Posterior cingulate gyrus (tissue), 11 donors: ENCODE measurements around the gene TLCD3A.

ENCODE experiments used
- DNase-seq, 10 donors: peaks; one replicate each; pipeline versions ENCODE4 v3.0.0 to v3.0.0-alpha.2; 2020 to 2021; ENCODE audit warnings: mixed read lengths in 3 of 10
- intact Hi-C: fragments of 100-400 bp; cut with DNase I; formaldehyde crosslinking; loops from one replicate; pipeline ENCODE4 v1.15.1; 2023

The TLCD3A gene

DNA sequence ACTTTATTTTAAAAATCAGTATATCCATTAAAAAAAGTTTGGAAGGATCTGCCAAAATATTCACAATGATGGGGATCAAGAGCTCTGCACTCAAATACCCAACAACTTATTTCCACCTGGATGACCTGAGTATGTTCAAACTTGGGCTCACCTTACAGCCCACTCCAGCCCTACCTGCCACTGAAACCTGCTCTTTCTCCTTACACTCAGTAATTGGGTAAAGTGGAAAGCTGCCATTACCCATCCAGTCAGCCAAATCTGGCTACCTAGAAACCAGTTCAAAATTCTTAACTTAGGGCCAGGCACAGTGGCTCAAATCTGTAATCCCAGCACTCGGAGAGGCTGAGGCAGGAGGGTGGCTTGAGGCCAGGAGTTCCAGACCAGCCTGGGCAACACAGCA is 27.4 kb upstream of the TLCD3A start:
- intact Hi-C loops: no loop called here
- no peak for DNase-seq

DNA sequence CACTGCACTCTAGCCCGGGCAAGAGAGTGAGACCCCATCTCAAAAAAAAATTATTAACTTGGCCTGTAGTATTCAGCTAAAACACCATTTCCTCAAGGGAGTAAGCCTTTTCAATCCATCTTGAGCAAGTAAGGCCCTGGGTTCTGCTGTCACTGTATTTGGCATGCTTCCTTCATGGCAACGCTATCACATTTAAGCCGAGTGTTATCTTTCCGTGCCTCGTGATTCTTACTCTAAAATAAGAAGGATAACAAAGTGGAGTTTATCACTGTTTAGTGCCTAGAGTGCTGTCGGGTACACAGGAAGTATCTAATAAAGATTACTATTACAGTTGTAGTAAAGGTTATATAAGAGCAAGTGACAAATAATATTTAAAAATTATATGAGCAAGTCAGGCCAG is 26.5 kb upstream of the TLCD3A start:
- no peak for DNase-seq
- intact Hi-C loops: no loop called here

DNA sequence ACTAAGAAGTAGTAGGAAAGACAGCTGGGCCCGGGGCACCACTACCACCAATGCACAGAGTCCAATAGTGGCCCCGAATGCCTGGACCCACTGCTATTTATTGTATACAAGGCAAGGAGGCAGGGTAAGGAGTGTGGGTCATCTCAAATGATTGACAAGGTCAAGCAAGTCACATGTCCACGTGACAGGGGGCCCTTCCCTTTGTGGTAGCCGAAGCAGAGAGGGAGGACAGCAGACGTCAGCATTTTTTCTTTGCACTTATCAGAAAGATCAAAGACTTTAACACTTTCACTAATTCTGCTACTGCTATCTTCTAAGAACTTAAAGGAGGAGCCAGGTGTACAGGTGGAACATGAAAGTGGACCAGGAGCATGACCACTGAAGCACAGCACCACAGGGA is 24.3 kb upstream of the TLCD3A start:
- intact Hi-C loops: no loop called here
- DNase-seq: peak in 2 of 10 donors; percentile 36 to 58

DNA sequence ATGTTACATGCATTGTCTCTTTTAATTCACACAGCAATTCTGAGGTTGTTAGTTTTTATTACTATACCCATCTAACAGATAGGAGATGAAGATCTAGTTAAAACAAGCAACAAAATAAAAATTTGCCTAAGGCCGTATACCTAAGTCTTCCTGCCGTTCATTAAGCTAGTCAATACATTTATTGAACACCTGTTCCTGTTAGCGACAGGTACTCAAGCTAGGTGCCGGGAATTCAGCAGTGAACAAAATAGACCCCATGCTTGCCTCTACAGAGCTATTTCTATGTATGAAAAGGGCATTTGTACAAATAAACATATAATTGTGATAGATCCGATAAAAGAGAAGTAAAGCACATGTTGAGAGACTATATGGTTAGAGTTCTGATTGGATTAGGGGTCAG is 14.3 kb upstream of the TLCD3A start:
- DNase-seq: no peak
- intact Hi-C loops: no loop called here

DNA sequence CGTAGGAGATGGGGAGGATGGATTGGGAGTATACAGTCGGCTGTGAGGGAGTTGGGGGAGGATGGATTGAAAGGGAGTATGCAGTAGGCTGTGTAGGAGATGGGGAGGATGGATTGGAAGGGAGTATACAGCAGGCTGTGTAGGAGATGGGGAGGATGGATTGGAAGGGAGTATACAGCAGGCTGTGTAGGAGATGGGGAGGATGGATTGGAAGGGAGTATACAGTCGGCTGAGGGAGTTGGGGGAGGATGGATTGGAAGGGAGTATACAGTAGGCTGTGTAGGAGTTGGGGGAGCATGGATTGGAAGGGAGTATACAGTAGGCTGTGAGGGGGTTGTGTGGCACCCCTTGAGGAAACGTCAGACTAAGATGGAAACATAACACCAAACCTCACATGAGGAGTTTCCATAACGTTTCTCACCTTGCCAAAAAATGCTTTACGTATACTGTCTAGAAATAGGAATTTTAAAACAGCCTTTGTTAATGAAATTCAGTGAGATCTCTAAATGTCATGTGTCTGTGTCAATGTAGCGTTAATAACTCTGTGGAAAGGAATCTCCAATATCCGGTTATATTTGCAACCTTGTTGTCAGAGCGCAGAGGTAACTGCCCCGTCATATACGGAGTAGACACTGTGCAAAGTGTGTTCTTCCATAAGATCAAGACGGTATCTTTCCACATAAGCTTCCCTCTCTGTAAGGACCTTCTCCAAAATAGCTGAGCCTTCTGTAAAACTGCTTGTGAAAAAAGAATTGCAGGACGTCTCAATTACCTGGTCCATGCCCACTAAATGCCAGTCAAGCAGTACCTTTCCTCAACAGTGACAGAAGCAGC is 11.5 kb upstream of the TLCD3A start:
- DNase-seq: no peak
- intact Hi-C loops: no loop called here

DNA sequence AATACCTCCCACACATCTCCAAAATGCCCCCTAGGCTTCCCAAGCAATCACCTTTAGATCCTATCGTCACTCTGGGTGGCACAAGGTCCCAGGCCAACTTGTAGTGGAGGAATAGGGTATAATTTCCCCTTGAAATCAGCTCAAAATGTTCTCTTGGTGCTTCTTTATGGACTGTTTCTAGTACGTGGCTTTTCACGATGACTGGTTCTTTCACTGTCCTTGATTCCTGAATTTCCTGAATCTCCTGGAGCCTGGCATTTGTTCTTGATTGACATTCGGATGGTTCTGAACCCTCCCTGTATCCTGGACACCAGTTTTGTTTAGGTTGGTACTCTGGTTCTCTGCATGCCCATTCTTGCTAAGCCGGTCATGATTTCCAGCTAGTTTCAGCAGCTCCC is 10.9 kb upstream of the TLCD3A start:
- intact Hi-C loops: no loop called here
- DNase-seq: no peak

DNA sequence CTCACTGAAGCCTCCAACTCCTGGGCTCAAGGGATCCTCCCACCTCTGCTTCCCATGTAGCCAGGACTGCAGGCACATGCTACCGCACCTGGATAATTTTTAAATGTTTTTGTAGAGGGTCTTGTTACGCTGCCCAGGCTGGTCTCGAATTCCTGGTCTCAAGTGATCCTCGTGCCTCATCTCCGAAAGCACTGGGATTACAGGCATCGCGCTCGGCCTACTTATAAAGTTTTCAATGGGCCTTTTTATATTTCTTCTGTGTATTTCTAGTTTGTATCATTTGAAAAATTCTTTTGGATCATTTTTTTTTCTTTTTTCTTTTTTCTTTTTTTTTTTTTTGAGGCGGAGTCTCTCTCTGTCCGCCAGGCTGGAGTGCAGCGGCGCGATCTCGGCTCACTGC is 7.3 kb upstream of the TLCD3A start:
- DNase-seq: no peak
- intact Hi-C loops: no loop called here

DNA sequence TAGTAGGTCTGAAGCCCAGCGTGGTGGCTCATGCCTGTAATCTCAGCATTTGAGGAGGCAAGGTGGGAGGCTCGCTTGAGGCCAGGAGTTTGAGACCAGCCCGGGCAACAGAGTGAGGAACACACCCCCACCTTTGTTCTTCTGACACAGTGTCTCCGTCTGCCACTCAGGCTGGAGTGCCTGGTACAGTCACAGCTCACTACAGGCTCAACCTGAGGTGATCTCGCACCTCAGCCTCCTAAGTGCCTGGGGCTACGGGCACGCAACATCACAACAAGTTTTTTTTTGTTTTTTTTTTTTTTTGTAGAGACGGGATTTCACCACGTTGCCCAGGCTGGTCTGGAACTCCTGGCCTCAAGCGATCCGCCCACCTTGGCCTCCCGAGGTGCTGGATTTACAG is 6.7 kb upstream of the TLCD3A start:
- no peak for DNase-seq
- intact Hi-C loops: no loop called here

DNA sequence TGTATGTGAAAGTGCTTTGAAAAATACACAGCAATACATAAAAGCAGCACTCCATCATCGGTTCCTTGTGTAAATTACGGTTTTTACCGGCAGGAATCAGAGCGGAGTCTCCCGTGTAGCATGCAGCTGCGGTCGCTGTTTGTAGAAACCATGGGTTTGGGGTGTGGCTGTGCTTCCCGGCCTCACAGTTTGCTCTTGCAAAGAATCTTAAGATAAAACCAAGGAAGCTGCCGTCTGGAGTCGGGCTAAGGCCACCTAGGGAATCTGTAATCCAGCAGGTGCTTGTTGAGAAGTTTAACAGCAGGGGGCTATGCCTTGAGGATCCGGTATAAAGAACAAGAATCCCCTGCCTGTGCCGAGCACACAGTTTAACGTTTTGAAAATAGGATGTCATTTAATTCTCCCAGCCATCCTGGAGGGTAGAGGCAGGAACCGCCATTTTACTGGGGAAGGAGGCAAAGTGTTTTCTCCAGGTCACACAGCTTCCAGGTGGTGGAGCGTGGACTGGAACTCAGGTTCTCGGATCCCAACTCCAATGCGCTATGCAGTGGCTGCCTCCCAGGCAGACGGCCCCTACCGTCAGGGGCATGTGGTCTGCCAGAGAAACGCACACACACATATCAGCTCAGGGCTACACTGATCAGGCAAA is 6.0 kb upstream of the TLCD3A start:
- no peak for DNase-seq
- intact Hi-C loops: no loop called here

DNA sequence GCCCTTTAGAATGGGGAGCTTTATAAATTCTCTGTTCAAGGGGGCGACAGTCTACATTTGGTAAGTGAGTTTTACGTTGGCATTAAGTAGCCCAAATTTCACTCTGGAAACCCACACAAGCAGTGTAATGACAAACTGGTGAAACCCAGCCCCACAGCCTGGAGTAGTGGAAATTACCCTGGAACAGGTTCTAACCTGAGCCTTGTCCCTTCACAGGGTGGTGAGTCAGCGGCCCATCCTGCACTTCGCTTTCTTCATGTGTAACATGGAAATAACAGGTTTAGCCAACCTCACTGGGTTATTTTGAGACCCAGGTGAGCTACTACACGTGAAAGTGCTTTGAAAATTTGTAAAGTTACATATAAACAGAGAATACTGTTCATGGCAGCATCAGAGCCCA is 3.5 kb upstream of the TLCD3A start:
- intact Hi-C loops: no loop called here

DNA sequence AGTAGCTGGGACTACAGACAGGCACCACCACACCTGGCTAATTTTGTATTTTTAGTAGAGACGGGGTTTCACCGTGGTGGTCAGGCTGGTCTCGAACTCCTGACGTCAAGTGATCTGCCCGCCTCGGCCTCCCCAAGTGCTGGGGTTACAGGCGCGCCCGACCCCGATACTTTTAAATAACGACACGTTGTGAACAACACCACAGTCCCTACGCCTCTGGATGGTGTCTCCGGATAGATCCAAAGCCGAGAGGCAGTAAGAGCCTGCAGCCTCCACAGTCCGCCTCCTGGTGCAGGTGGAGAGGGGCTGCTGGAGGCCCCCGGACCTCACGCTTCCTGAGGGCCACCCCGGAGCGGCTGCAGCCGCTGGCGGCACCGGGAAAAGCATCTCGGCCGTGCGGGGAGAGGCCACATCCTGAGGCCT is 741 bp upstream of the TLCD3A start:
- peak in 3 of 10 donors; percentile 19 to 79 (median 28) for DNase-seq
- intact Hi-C loops: no loop called here

More for the DNA sequence above, 3.5 kb upstream of the TLCD3A start:
- no peak for DNase-seq

DNA sequence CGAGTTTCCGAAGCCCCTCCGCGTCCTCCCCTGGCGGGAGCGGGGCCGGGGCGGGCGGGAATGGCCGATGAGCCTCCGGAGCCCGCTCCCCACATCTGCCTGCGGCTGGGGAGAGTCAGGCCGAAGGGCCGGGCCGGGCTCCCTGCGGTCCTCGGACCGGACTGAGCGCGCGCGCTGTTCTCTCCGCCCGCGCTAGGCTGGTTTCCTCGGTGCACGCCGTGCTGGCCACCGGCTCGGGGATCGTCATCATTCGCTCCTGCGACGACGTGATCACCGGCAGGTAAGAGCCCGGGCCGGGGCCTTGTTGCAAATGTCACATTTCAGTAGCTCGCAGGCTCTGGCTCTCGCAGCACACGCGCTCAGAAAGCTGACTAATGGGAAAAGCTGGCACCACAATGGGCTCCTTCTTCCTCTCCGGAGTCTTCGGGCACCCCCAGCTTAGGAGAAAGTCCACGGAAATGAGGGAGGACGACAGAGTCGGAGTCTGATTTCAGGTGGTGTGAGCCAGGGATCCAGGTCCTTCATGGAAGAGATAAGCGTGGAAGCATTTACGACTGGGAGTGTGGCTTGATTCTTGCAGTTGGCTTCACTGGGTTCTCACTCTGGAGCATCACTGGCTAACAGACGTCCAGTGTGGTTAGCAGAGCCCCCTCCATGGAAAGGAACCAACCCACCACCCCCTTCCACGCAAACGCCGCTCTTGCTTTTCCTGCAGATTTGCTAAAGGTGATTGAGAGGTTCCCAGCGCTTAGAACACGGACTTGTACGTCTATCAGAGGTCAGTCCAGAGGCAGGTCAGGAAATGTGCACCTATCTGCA is 715 bp downstream of the TLCD3A start:
- peak in 8 of 10 donors; percentile 16 to 92 (median 48) for DNase-seq
- intact Hi-C loops: no loop called here

DNA sequence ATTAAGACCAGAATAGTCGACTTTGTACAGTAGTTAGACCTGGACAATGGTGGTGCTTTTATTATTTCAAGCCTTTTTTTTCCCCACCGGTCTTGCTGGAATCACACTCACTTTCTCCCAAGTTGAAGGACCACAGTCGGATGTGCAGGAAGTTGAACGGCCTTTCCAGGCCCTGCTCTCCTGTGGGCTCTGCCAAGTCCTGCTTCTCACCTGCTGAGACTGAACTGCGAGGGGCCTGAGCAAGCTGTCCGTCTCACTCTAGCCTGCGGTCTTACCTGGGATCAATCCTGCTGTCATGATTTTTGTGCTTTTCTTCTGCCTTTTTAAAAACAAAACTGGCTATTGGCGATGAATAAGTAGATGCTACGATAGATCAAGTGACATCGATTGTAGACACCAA is 1.3 kb downstream of the TLCD3A start:
- intact Hi-C loops: no loop called here
- peak in 1 of 10 donors; percentile 50 for DNase-seq

DNA sequence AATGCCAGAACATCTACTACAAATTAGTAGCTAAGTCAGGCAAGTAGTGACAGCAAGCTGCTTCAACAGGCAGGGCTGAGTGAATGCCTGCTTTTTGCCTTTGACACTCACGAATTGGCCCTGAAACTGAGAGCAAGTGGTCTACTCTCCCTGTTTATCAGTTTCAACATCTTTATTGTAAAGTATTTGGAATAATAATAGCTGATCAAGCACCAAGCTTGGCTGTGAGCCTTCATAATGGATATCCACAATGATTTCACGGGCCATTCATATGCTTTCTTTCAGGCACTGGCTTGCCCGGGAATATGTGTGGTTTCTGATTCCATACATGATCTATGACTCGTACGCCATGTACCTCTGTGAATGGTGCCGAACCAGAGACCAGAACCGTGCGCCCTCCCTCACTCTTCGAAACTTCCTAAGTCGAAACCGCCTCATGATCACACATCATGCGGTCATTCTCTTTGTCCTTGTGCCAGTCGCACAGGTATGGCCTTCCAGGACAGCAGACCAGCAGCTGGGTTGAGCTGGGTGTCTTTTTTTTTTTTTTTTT is 5.2 kb downstream of the TLCD3A start:
- intact Hi-C loops: no loop called here

DNA sequence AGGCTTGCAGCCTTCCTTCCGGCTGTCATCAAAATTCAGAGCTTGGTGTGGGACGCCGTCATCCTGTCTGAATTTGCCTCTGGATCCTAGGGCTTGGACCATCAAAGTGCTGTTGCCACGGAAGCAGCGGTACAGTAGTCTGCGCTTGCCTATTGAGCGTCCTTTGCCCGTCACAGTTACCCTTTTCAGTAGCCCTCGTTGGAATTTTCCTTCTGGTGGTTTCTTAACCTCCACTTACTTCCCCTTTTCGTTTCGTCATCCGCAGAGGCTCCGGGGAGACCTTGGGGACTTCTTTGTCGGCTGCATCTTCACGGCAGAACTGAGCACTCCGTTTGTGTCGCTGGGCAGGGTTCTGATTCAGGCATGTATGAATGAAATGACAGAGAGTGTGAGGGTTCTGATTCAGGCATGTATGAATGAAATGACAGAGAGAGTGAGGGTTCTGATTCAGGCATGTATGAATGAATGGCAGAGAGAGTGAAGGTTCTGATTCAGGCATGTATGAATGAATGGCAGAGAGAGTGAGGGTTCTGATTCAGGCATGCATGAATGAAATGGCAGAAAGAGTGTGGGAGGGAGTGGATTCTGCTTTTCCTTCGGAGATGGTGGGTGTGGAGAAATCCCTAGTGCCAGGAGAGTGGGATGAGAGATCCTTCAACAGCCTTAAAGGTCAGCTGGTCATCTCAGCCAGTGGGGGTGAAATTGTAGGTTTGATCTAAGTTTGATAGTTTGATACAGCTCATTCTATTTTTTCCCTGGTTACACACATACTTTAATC is 8.0 kb downstream of the TLCD3A start:
- intact Hi-C loops: no loop called here
- DNase-seq: peak in 1 of 10 donors; percentile 67

More for the DNA sequence above, 5.2 kb downstream of the TLCD3A start:
- peak in 1 of 10 donors; percentile 2 for DNase-seq

DNA sequence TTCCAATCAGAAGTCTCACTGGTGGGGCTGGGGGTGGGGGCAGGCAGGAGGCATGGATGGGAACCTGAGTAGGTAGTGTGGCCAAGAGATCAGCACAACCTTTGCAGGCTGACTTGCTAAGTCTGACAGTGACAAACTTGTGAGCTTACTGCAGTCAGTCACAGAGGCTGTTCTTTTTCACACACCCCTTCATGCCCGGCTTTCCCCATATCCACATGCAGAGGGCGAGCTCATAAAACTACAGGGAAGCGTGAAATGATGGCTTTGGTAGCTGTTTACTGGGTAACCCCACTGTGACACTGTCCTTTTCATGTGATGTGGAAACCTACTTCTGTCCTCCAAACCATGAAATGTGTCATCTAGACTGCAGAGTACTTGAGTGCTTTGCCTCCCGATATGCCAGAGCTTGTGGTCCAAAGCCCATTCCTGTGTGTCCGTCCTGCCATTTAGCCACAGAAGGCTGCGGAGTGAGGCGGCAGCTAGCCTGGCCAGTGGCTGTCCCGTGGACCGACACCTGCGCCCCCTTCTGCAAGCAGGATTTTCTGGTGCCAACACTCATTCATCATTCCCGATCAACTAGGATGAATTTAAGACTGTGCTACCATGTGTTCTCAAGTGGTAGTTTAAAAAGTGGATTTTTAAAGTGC is 9.9 kb downstream of the TLCD3A start:
- DNase-seq: peak in 2 of 10 donors; percentile 75 to 77
- intact Hi-C loops: no loop called here

DNA sequence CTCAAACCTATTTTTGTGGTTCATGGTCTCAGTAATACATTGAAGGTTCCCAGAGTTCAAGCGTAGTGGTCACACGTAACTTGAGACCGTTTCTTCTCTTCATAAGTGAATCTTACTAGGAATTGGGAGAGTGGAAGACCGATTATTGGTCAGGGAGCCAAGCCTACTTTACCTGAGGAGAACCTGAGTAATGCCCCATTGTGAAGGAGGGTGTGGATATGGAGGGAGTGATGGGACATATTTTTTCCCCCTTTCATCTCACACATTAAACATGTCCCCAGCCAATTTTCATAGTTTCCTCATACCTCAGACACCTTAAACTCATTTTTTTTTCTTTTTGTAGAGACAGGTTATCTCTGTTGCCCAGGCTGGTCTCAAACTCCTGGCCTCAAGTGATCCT is 10.7 kb downstream of the TLCD3A start:
- intact Hi-C loops: no loop called here
- no peak for DNase-seq

DNA sequence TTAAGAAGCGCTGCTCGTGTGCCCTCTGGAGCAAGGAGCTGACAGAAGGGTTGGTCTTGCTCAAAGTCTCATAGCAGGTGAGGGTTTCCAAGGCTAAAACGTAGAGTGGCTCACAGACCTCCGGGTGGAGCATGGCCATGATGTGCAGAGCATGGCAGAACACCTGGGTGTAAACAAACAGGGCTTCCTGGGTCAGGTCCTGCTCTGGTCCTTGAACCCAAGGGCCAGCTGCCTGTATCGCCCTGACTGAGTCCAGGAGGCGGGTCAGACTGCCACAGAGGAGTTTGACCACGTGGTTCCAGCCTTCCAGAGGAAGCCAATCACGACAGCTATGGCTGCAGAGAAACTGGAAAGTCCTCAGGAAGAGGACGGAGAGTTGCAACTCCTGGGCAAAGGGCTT is 12.5 kb downstream of the TLCD3A start:
- DNase-seq: peak in 1 of 10 donors; percentile 52
- intact Hi-C loops: no loop called here

DNA sequence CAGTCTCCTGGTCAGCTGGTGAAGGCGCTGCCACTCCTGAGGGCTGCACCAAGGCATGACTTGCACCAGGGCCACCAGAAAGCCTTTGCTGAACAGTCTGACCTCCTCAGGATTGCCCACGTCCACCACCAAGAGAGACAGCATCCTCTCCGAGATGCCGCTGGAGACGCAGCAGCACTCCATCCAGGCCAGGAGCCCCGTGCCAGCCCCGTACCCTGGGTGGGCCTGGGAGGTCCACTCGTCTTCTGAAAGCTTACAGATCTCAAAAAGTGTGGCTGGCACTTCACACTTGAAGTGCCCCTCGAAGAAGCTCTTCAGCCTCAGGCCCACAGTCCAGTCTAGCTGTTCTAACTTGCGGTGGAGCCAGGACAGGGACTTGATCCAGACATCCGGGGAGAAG is 13.0 kb downstream of the TLCD3A start:
- peak in 1 of 10 donors; percentile 67 for DNase-seq
- intact Hi-C loops: no loop called here

DNA sequence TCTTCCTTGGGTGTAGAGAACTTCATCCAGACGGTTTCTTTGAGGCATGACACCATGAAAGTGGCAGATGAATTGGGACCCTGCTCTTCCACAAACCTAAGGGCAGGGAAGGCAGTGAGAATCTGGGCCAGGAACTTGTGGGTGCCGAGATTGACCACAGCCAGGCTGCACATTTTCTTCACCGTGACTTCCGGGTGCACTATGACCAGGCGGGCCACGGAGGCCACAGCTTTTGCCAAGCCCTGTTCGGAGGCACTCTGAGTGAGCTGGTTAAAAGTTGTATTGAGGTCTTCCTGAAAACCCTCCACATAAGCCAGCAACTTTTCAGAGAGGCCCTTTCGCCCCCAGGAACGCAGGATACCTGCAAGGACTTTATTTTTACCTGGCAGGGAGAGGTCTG is 13.8 kb downstream of the TLCD3A start:
- DNase-seq: peak in 1 of 10 donors; percentile 78
- intact Hi-C loops: no loop called here
